AG08395 (cell line): ENCODE data around the gene CCDC71.

ENCODE experiments used
- DNase-seq: peaks from one replicate; pipeline ENCODE4 v3.0.0; 2012; ENCODE audit warnings: mixed read lengths, low spot score

CCDC71 gene

DNA sequence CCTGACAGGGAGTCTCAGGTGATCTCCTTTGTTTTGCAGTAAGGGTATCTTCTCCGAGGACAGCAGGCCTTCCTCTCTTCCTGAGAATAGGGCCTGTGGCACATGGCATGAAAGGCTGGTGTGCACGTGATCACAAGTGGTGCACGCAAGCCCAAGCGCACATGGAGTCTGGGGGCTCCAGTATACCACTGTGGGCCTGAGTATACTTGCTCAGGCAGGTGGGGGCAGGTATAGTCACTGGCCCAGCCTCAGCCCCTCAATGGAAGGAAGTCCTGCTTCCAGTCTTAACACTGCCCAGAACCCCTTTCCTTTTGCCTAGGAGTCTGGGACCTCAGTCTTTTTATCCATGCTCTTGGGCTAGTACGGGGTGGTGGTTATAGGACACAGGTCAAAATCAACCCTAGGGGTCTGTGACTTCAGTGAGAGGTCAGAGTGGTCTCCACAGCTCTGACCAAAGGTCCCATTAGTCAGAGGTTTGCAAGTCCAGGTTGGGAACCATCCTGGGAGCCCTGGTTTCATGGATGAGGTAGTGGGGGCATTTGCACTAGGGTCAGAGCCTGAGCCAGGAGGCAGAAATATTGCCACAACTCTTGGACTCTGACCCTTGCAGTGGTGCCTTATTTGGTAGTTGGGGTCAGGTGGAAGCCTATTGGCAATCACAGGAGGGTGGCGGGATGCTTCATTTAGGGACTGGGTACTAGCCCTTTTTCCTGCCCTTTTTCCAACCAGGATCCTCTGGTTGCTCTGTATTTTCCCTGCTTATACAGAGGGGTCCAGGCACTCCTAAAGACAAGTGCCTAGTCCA, 823 bp upstream of the CCDC71 start:
- DNase-seq, result no peak

DNA sequence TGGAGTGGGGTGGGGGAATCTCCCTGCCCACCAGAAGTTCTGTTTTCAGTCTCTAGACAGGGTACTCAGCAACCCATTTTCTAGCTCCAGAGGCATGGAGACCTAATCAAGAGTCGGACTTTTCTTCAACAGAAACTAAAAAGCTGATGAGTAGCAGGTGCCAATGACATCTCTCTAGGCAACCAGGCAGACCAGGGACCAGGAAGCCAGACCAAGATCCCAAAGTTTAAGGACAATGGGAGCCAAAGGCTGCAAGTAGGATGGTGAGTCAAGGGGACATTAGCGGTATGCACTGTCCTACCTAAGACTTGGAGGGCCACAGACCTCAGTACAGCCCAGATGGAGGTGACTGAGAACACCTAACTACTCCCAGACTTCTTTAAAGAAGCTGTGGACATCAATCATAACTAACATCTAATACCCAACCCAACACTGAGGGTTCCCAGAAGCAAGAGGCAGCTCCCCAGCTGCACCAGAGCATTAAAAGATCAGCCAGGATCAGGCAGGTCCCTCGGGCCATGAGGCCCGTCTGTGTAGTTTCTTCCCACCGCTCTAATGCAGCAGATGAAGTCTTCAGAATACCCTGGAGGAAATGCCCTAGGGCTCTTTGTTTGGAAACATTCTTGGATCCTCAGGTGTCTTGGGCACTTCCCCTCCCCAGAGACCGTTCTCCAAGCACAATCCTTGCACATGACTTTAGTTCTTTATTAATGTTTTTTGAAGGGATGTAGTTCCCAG, 979 bp downstream of the CCDC71 start:
- DNase-seq, result no peak

- DNase-seq, result no peak
Measured at GRCh38 chr3:49163609-49164008, 2.5 kb downstream of the CCDC71 start.

GRCh38 chr3:49162751-49163419, 3.2 kb downstream of the CCDC71 start:
- DNase-seq, result no peak

DNA sequence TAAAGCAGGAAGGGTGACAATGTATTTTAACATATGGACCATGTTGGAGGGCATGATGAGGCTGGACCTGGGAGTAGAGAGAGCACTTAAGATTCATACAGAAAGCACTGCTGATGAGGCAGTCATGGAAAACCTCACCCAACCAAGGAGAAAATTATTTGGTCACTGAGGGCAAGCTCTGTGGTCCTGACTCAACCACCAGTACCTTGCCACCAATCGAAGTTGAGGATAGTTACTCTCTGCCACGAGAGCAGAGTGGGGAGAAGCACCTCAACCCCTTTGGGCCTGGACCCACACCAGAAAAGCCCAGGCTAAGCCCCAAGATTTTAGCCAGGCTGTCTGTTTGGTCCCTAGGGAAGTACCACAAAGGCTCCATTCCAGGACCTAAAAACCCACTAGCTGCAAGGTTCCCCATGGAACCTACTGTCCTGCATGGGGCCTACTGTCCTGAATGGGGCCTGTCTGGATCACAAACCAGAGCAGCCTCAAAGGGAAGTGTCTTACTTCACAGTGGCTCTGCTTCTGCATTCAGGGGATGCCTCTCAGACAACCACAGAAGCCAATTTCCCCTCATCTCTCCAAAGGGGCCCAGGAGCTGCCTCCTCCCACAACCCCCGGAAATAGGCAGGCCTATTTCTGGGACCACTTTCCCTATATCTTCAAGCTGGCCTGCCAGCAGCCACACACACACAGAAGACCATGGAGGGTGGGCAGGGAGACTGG, 4.2 kb downstream of the CCDC71 start:
- DNase-seq, result no peak

DNA sequence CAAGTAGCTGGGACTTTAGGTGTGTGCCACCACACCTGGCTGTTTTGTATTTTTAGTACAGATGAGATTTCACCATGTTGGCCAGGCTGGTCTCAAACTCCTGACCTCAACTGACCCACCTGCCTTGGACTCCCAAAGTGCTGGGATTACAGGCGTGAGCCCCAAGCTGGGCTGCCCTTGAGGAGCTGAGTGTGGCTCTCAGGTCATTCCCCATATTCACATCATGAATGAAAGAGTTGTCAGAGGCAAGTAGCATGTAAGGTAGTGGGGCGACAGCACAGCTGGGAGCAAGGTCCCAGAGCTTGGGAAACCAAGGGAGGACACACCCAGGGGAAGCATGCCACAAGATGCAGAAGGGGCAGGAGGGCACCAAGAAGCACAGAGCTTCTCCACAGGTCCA, 4.9 kb downstream of the CCDC71 start:
- no peak for DNase-seq

- no peak for DNase-seq
Measured at GRCh38 chr3:49158792-49159191, 7.3 kb downstream of the CCDC71 start.

DNA sequence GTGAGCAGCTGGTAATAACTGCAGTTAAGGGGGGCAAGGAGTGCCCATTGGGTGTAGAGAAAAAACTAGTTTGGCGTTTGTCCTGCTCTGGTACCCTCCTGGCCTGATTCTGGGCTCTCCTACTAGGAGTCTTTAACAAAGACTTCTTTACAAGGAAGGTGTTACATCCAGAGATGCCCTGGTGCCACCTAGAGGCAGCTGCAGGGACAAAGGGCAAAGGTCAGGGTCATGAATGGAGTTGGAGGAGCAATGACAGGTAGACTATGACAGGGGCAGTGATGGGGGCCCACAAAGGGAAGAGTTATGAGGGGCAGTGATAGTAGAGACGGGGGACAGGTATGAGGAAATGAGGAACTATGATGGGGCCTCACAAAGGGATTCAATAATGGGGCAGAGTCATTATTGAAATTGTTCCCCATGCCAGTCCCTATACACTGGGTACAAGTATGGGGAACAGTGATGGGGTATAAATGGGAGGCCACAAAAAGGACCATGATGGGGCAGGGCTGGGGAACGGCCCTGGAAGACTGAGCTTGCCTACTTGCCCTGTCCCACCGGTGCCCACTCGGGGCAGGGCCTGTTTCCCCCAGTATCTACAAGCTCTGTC, 7.9 kb downstream of the CCDC71 start:
- DNase-seq, result no peak

DNA sequence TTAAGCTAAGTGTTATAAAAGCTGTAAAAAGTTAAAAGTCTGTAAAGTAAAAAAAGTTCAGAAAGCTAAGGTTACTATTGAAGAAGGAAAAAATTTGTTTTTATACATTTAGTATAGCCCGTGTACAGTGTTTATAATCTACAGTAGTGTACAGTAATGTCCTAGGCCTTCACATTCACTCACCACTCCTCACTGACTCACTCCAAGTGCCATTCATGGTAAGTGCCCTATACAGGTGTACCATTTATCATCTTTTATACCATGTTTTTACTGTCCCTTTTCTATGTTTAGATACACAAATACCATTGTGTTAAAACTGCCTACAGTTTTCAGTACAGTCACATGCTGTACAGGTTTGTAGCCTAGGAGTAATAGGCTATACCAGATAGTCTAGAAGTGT, 8.8 kb downstream of the CCDC71 start:
- DNase-seq, result no peak

GRCh38 chr3:49153349-49153912, 12.7 kb downstream of the CCDC71 start:
- DNase-seq, result no peak

GRCh38 chr3:49151610-49152009, 14.5 kb downstream of the CCDC71 start:
- DNase-seq, result no peak

DNA sequence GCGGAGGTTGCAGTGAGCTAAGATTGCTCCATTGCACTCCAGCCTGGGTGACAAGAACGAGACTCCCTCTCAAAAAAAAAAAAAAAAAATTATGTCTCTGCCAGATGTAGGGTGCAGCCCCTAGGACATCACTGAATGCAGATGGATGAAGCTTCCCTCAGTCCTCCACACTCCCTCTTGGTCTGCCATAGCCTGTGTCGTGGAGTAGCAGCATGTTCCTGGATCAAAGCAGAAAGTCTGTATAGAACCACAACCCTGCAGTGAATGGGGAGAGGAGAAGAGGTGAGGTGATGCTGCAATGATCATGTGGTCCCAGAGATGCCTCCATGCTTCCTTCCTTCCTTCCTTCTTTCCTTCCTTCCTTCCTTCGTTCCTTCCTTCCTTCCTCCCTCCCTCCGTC, 18.0 kb downstream of the CCDC71 start:
- DNase-seq, result no peak

GRCh38 chr3:49140080-49140479, 26.1 kb downstream of the CCDC71 start:
- no peak for DNase-seq

DNA sequence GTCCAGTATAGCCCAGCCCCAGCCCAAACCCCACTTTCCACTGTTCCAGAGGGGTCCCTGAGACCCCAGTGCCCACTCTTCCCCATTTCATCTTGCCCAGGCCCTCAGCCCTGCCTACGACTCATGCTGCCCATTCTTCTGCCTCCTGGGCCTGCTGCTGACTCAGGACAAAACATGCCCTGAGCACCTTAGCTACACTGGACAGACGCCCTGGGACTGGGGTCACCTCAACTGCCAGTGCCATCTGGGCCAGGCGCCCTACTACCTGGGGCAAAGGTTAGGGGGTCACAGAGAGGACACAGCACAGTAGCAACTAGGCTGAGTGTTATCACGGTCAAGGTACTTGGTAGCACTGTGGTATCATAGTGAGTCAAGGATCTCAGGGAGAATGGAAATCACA, 30.6 kb downstream of the CCDC71 start:
- no peak for DNase-seq

GRCh38 chr3:49134471-49135265, 31.5 kb downstream of the CCDC71 start:
- DNase-seq, result peak; percentile 11

- DNase-seq, result peak; percentile 94
Measured at GRCh38 chr3:49133226-49133951, 32.7 kb downstream of the CCDC71 start.

- DNase-seq, result peak; percentile 80
Measured at GRCh38 chr3:49132437-49133225, 33.5 kb downstream of the CCDC71 start, which contains the start of gene LAMB2. Gene LAMB2 (minus strand): TSS chr3:49133050. CDS start chr3:49132867, 183 bp downstream.

DNA sequence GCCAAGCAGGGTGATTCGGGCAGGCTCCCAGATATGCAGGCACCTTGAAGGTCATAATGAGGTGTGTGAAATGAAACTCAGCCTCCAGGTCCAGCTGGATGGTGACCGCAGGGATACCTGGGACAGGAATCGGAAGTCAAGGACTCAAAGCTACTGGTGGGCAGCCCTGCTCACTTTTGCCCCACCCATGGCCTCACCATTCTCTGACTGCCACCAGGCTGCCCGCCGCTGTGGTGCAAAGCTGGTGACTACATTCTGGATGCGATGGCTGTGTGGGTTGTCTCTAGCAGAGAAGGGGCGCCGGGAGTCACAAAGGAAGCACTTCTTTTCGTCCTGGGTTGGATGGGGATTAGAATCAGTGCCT, 34.1 kb downstream of the CCDC71 start:
- DNase-seq, result no peak

DNA sequence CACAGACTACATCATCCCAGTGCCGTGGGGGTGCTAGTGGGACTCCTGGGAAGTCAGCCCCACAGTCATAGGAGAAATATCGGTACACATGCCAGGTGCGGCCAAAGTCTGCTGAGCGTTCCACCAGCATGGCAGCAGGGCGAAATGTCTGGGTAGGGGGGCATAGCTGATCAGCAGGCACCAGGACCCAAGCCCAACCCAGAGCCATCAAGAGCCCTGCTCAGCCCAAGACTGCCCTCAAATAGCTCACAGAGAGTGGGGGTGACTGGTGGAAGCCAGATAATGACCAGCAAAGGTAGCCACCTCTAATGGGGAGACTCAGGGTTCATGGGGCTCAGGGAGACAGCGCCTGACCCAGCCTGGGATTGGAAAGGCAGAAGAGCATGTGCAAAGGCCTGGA, 34.6 kb downstream of the CCDC71 start:
- DNase-seq, result no peak
